HepG2 (cell line): ENCODE measurements around the gene FBXO48.

Source experiments
- EZH2 ChIP-seq: conservative IDR thresholded peaks from 2 replicates; pipeline ENCODE4 v1.6.1; 2012; ENCODE audit warnings: mild to moderate bottlenecking, low read depth, low read length, moderate library complexity
- GABPA ChIP-seq, 2 experiments: IDR thresholded peaks; 2 replicates each; pipeline ENCODE4 v1.6.1; 2011 to 2016; ENCODE audit warnings: low read depth in 2 of 2, low read length in 1 of 2, missing biosample characterization in 1 of 2, missing genetic modification characterization in 1 of 2
- POLR2AphosphoS5 ChIP-seq: IDR thresholded peaks from 2 replicates; pipeline ENCODE4 v1.6.1; 2012; ENCODE audit warnings: low read depth, low read length
- RFX5 ChIP-seq: IDR thresholded peaks from 2 replicates; pipeline ENCODE4 v1.6.1; 2011; ENCODE audit warnings: low read depth, low read length, improper control_type of control experiment
- SP2 ChIP-seq: sonication (generic); formaldehyde crosslinking; IDR thresholded peaks from 2 replicates; pipeline ENCODE4 v1.5.1; 2020; ENCODE audit warnings: mild to moderate bottlenecking, missing genetic modification reagents
- TBP ChIP-seq: sonication (generic); formaldehyde crosslinking; IDR thresholded peaks from 2 replicates; pipeline ENCODE4 v1.5.0; 2020; ENCODE audit warnings: missing genetic modification reagents
- TCF12 ChIP-seq, 2 experiments: fragments of 450-650 bp in 1 of 2; sonication (generic) in 1 of 2; formaldehyde crosslinking in 1 of 2; IDR thresholded peaks; 2 replicates each; pipeline versions ENCODE4 v1.6.1 to v1.8.0; 2017 to 2022; ENCODE audit warnings: antibody characterized with exemption in 1 of 2, mild to moderate bottlenecking in 1 of 2, missing genetic modification reagents in 1 of 2, moderate library complexity in 1 of 2
- WIZ ChIP-seq: sonication (generic); formaldehyde crosslinking; IDR thresholded peaks from 2 replicates; pipeline ENCODE4 v1.5.1; 2020; ENCODE audit warnings: mild to moderate bottlenecking, missing genetic modification reagents
- ZNF44 ChIP-seq: sonication (generic); formaldehyde crosslinking; IDR thresholded peaks from 2 replicates; pipeline ENCODE4 v1.5.1; 2020; ENCODE audit warnings: mild to moderate bottlenecking, missing genetic modification reagents
- TF ChIP-seq, protein P1 (sequence below): sonication (generic); formaldehyde crosslinking; IDR thresholded peaks from 2 replicates; pipeline ENCODE4 v1.5.0; 2020; ENCODE audit warnings: mild to moderate bottlenecking, missing genetic modification reagents, moderate library complexity
- TF ChIP-seq, protein P2 (sequence below), 2 experiments: IDR thresholded peaks; 2 replicates each; pipeline ENCODE4 v1.6.1; 2011 to 2012; ENCODE audit warnings: low read length in 2 of 2, borderline replicate concordance in 1 of 2, low read depth in 1 of 2, mild to moderate bottlenecking in 1 of 2, moderate library complexity in 1 of 2
- TF ChIP-seq, protein P3 (sequence below): sonication (generic); formaldehyde crosslinking; IDR thresholded peaks from 2 replicates; pipeline ENCODE4 v1.8.0; 2022; ENCODE audit warnings: mild to moderate bottlenecking, missing genetic modification reagents

DNA sequence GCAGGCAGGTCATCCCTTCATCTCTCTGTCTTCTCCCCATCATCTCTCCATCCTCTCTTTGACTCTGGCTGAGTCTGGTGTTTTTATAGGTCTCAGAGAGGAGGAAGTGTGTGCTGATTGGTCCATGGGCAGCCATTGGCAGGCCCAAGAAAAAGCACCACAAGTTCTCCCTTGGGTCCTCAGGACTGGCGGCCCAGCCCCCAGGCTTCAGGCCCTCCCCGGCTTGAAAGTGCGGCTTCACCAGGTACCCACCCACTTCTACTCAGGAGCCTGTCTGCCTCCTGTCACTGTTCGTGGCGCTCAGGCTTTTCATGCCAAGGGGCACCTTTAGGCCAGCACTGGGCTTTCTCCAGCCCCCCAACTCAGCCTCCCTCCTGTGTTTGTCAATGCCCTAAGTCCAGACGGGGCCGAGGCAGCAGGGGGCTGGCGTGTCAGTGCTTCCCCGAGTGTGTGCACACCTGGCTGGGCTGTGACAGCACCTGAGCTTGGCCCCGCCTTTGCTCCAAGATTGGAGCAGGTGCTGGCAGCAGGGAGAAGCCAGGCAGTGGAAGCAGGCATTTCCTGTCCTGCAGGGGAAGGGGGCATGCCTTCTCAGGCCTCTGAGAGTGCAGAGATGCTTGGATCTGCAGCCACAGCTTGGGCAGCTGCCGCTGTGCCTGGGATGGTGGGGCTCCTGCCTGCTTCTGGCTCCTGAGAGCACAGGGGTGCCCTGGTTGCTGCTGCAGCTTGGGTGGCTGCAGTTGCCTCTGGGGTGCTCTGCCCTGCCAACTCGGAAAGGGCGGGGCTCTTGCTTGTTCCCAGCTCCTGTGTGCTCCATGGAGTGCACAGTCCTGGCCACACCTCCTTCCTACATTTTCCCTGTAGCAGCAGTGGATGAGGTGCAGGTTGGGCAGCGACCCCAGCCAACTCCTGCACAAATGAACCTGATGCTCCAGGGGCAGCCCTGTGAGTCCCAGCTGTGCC is 34.1 kb downstream of the FBXO48 start:
- TF ChIP-seq GABPA (IDR thresholded peaks at IDR 0.05; ENCODE audit: low read depth, low read length) = no peak
- no peak for TF ChIP-seq GABPA (CRISPR knock-in tag; IDR thresholded peaks at IDR 0.05; ENCODE audit: low read depth)
- TF ChIP-seq, protein P1, sequence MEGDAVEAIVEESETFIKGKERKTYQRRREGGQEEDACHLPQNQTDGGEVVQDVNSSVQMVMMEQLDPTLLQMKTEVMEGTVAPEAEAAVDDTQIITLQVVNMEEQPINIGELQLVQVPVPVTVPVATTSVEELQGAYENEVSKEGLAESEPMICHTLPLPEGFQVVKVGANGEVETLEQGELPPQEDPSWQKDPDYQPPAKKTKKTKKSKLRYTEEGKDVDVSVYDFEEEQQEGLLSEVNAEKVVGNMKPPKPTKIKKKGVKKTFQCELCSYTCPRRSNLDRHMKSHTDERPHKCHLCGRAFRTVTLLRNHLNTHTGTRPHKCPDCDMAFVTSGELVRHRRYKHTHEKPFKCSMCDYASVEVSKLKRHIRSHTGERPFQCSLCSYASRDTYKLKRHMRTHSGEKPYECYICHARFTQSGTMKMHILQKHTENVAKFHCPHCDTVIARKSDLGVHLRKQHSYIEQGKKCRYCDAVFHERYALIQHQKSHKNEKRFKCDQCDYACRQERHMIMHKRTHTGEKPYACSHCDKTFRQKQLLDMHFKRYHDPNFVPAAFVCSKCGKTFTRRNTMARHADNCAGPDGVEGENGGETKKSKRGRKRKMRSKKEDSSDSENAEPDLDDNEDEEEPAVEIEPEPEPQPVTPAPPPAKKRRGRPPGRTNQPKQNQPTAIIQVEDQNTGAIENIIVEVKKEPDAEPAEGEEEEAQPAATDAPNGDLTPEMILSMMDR (CRISPR knock-in tag) = no peak
- TF ChIP-seq, protein P2, sequence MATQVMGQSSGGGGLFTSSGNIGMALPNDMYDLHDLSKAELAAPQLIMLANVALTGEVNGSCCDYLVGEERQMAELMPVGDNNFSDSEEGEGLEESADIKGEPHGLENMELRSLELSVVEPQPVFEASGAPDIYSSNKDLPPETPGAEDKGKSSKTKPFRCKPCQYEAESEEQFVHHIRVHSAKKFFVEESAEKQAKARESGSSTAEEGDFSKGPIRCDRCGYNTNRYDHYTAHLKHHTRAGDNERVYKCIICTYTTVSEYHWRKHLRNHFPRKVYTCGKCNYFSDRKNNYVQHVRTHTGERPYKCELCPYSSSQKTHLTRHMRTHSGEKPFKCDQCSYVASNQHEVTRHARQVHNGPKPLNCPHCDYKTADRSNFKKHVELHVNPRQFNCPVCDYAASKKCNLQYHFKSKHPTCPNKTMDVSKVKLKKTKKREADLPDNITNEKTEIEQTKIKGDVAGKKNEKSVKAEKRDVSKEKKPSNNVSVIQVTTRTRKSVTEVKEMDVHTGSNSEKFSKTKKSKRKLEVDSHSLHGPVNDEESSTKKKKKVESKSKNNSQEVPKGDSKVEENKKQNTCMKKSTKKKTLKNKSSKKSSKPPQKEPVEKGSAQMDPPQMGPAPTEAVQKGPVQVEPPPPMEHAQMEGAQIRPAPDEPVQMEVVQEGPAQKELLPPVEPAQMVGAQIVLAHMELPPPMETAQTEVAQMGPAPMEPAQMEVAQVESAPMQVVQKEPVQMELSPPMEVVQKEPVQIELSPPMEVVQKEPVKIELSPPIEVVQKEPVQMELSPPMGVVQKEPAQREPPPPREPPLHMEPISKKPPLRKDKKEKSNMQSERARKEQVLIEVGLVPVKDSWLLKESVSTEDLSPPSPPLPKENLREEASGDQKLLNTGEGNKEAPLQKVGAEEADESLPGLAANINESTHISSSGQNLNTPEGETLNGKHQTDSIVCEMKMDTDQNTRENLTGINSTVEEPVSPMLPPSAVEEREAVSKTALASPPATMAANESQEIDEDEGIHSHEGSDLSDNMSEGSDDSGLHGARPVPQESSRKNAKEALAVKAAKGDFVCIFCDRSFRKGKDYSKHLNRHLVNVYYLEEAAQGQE (IDR thresholded peaks at IDR 0.05; ENCODE audit: borderline replicate concordance in 1 of 2, low read depth in 1 of 2, low read length in 2 of 2) = no peak
- TF ChIP-seq EZH2 = no peak
- no peak for TF ChIP-seq SP2 (CRISPR knock-in tag)
- no peak for TF ChIP-seq POLR2AphosphoS5
- TF ChIP-seq ZNF44 (CRISPR knock-in tag) = no peak
- TF ChIP-seq RFX5 = no peak
- TF ChIP-seq, protein P3, sequence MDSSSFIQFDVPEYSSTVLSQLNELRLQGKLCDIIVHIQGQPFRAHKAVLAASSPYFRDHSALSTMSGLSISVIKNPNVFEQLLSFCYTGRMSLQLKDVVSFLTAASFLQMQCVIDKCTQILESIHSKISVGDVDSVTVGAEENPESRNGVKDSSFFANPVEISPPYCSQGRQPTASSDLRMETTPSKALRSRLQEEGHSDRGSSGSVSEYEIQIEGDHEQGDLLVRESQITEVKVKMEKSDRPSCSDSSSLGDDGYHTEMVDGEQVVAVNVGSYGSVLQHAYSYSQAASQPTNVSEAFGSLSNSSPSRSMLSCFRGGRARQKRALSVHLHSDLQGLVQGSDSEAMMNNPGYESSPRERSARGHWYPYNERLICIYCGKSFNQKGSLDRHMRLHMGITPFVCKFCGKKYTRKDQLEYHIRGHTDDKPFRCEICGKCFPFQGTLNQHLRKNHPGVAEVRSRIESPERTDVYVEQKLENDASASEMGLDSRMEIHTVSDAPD (CRISPR knock-in tag) = no peak
- no peak for TF ChIP-seq TBP
- no peak for TF ChIP-seq WIZ (CRISPR knock-in tag)
- no peak for TF ChIP-seq TCF12 (IDR thresholded peaks at IDR 0.05)
- TF ChIP-seq TCF12 (CRISPR knock-in tag; IDR thresholded peaks at IDR 0.05) = no peak
